ENCODE results near the gene ADAM23. TPM values are rescaled to one million over a fixed set of nuclear protein-coding genes. Genes with fewer than 3 reads are reported as not detected.
A peak's percentile ranks its signal among the peaks of the same experiment; 100 is the strongest.

ADAM23 gene
- total RNA-seq, 6 donors from 2014 or later, result 0.15 to 3.5 (median 0.89) TPM; not detected in 1

- no peak for DNase-seq
- no peaks in the 10 kb centered on the region for H3K27me3 ChIP-seq
- H3K4me3 ChIP-seq, result no peak overlapping the region
- TF ChIP-seq POLR2A (IDR thresholded peaks at IDR 0.05), result no peak
- no peak for TF ChIP-seq EP300 (IDR thresholded peaks at IDR 0.05)
- no peak for TF ChIP-seq POLR2AphosphoS5 (IDR thresholded peaks at IDR 0.05)
- TF ChIP-seq CTCF (IDR thresholded peaks at IDR 0.05), result no peak
- 68 to 78% methylated on average over 7 of the region's 7 CpGs for WGBS, 2 donors
- no peak overlapping the region for H3K27ac ChIP-seq
- H3K4me1 ChIP-seq, result no peaks in the 10 kb centered on the region
- no peaks in the 10 kb centered on the region for H3K36me3 ChIP-seq
- peaks cover 0 to 4% (median 0%) of the 10 kb centered on the region in 4 donors for H3K9me3 ChIP-seq
- ATAC-seq (ENCODE audit: low FRiP score in 2 of 2), result no peak
Measured at GRCh38 chr2:206488053-206488452, 44.7 kb downstream of the ADAM23 start.

- H3K9me3 ChIP-seq, result peaks cover 0 to 4% (median 0%) of the 10 kb centered on the region in 4 donors
- no peak for TF ChIP-seq CTCF (IDR thresholded peaks at IDR 0.05)
- TF ChIP-seq POLR2A (IDR thresholded peaks at IDR 0.05), result no peak
- TF ChIP-seq EP300 (IDR thresholded peaks at IDR 0.05), result no peak
- no peak for TF ChIP-seq POLR2AphosphoS5 (IDR thresholded peaks at IDR 0.05)
- 58 to 73% methylated on average over 1 of the region's 1 CpG for WGBS, 2 donors
- no peaks in the 10 kb centered on the region for H3K4me1 ChIP-seq
- no peak overlapping the region for H3K27ac ChIP-seq
- no peak overlapping the region for H3K4me3 ChIP-seq
- ATAC-seq (ENCODE audit: low FRiP score in 2 of 2), result peak in 1 of 2 donors; percentile 44
- no peak for DNase-seq
- H3K36me3 ChIP-seq, result no peaks in the 10 kb centered on the region
- no peaks in the 10 kb centered on the region for H3K27me3 ChIP-seq
Measured at GRCh38 chr2:206488623-206489022, 45.3 kb downstream of the ADAM23 start.

GRCh38 chr2:206494061-206494460 is 50.7 kb downstream of the ADAM23 start:
- 79 to 88% methylated on average over 1 of the region's 1 CpG for WGBS, 2 donors
- H3K27me3 ChIP-seq, result no peaks in the 10 kb centered on the region
- no peak for DNase-seq
- H3K9me3 ChIP-seq, result no peaks in the 10 kb centered on the region
- ATAC-seq (ENCODE audit: low FRiP score in 2 of 2), result no peak
- H3K36me3 ChIP-seq, result no peaks in the 10 kb centered on the region
- no peaks in the 10 kb centered on the region for H3K4me1 ChIP-seq
- H3K4me3 ChIP-seq, result no peak overlapping the region
- TF ChIP-seq POLR2A (IDR thresholded peaks at IDR 0.05) (no peak), EP300 (IDR thresholded peaks at IDR 0.05) (no peak), POLR2AphosphoS5 (IDR thresholded peaks at IDR 0.05) (no peak), CTCF (IDR thresholded peaks at IDR 0.05) (no peak)
- H3K27ac ChIP-seq, result no peak overlapping the region

GRCh38 chr2:206502729-206503128 is 59.4 kb downstream of the ADAM23 start:
- Histone ChIP-seq H3K9me3 (no peaks in the 10 kb centered on the region), H3K4me1 (no peaks in the 10 kb centered on the region), H3K27ac (no peak overlapping the region), H3K27me3 (no peaks in the 10 kb centered on the region), H3K36me3 (no peaks in the 10 kb centered on the region), H3K4me3 (no peak overlapping the region)
- ATAC-seq (ENCODE audit: low FRiP score in 2 of 2), result no peak
- WGBS, 2 donors, result 77 to 80% methylated on average over 4 of the region's 4 CpGs
- DNase-seq, result no peak
- TF ChIP-seq EP300 (IDR thresholded peaks at IDR 0.05) (no peak), CTCF (IDR thresholded peaks at IDR 0.05) (no peak), POLR2AphosphoS5 (IDR thresholded peaks at IDR 0.05) (no peak), POLR2A (IDR thresholded peaks at IDR 0.05) (no peak)

GRCh38 chr2:206511283-206511682 is 68.0 kb downstream of the ADAM23 start:
- ATAC-seq (ENCODE audit: low FRiP score in 2 of 2), result no peak
- no peaks in the 10 kb centered on the region for H3K4me1 ChIP-seq
- no peaks in the 10 kb centered on the region for H3K36me3 ChIP-seq
- no peaks in the 10 kb centered on the region for H3K27me3 ChIP-seq
- no peaks in the 10 kb centered on the region for H3K9me3 ChIP-seq
- WGBS, 2 donors, result 64 to 70% methylated on average over 2 of the region's 2 CpGs
- no peak overlapping the region for H3K27ac ChIP-seq
- no peak for TF ChIP-seq CTCF (IDR thresholded peaks at IDR 0.05)
- no peak for DNase-seq
- H3K4me3 ChIP-seq, result no peak overlapping the region

Data from upper lobe of left lung (tissue), 6 donors.